HG03103 (cell line): ENCODE measurements around the gene ZNF791.
"Not testable (repeated sequence)": the region's sequence is repeated elsewhere in the genome, so short reads cannot be mapped to it uniquely, and the experiment has no call there.

ENCODE experiments used
- ATAC-seq: cut with Tn5 transposase; IDR thresholded peaks from one replicate; pipeline ENCODE4 v1.9.1; 2021; ENCODE audit warnings: low read depth; ENCODE audit not compliant: unreplicated experiment

ZNF791 gene

GRCh38 chr19:12665671-12666264, 55.0 kb downstream of the ZNF791 start:
- no peak for ATAC-seq

GRCh38 chr19:12666265-12667048, 55.7 kb downstream of the ZNF791 start, which contains the start of the genes MAN2B1 and WDR83:
TSS of gene MAN2B1 (minus strand) at chr19:12666742. CDS start at chr19:12666701, 41 bp downstream.
TSS of gene WDR83 (plus strand) at chr19:12666807. CDS start at chr19:12669791, 2,984 bp downstream.
- ATAC-seq = no peak

- ATAC-seq = no peak
Measured at GRCh38 chr19:12667731-12668302, 57.1 kb downstream of the ZNF791 start.

- no peak for ATAC-seq
Measured at GRCh38 chr19:12668346-12668745, 57.6 kb downstream of the ZNF791 start.

- no peak for ATAC-seq
Measured at GRCh38 chr19:12668932-12669269, 58.2 kb downstream of the ZNF791 start.

- ATAC-seq = no peak
Measured at GRCh38 chr19:12669270-12670158, 58.8 kb downstream of the ZNF791 start.

- no peak for ATAC-seq
Measured at GRCh38 chr19:12670159-12670928, 59.6 kb downstream of the ZNF791 start.

- no peak for ATAC-seq
Measured at GRCh38 chr19:12672744-12673143, 62.0 kb downstream of the ZNF791 start.

GRCh38 chr19:12675399-12675798, 64.7 kb downstream of the ZNF791 start:
- ATAC-seq = no peak

- ATAC-seq = no peak
Measured at GRCh38 chr19:12675940-12676339, 65.2 kb downstream of the ZNF791 start.

GRCh38 chr19:12676384-12676792, 65.7 kb downstream of the ZNF791 start:
- no peak for ATAC-seq

GRCh38 chr19:12676928-12677327, 66.2 kb downstream of the ZNF791 start:
- ATAC-seq = no peak

- ATAC-seq = not testable (repeated sequence)
Measured at GRCh38 chr19:12678039-12678438, 67.3 kb downstream of the ZNF791 start.

- ATAC-seq = no peak
Measured at GRCh38 chr19:12680034-12680433, 69.3 kb downstream of the ZNF791 start.

- no peak for ATAC-seq
Measured at GRCh38 chr19:12681074-12681987, 70.6 kb downstream of the ZNF791 start, which contains the start of gene DHPS. TSS of gene DHPS (minus strand) at chr19:12681880. CDS start at chr19:12681766, 114 bp downstream.
